Sigmoid colon (tissue), 7 donors: ENCODE data around the gene SYPL2. TPM values are rescaled to one million over a fixed set of nuclear protein-coding genes. Genes with fewer than 3 reads are reported as not detected.

Source experiments
- DNase-seq: peaks from one replicate; pipeline ENCODE4 v3.0.0-alpha.2; 2019
- H3K27ac ChIP-seq, 4 donors: fragments of 200-600 bp; sonication (generic); one replicate each; pipeline ENCODE4 v1.5.1; 2016 to 2019; ENCODE audit warnings: mild to moderate bottlenecking in 1 of 4
- H3K27me3 ChIP-seq, 3 donors: fragments of 200-600 bp; sonication (generic); one replicate each; pipeline ENCODE4 v1.5.1; 2019; ENCODE audit warnings: mild to moderate bottlenecking in 1 of 3
- H3K36me3 ChIP-seq, 4 donors: fragments of 200-600 bp; sonication (generic); one replicate each; pipeline ENCODE4 v1.5.1; 2016 to 2019
- H3K4me1 ChIP-seq, 4 donors: fragments of 200-600 bp; sonication (generic); one replicate each; pipeline ENCODE4 v1.5.1; 2017 to 2019
- H3K4me3 ChIP-seq, 4 donors: fragments of 200-600 bp; sonication (generic); one replicate each; pipeline ENCODE4 v1.5.1; 2017 to 2019; ENCODE audit warnings: mild to moderate bottlenecking in 2 of 4, moderate library complexity in 1 of 4
- H3K9me3 ChIP-seq, 4 donors: fragments of 200-600 bp in 3 of 4; sonication (generic) in 3 of 4; one replicate each; pipeline versions ENCODE4 v1.5.1 to v1.6.1; 2013 to 2019
- CTCF ChIP-seq, 4 experiments: fragments of 450-650 bp in 3 of 4; fragments of 200-600 bp in 1 of 4; IDR thresholded peaks; one replicate each; pipeline ENCODE4 v1.5.1; 2016 to 2019; ENCODE audit warnings: antibody characterized with exemption in 4 of 4, mild to moderate bottlenecking in 3 of 4, moderate library complexity in 2 of 4
- EP300 ChIP-seq, 4 donors: sonication (generic); formaldehyde crosslinking; IDR thresholded peaks; one replicate each; pipeline ENCODE4 v1.6.1; 2017; ENCODE audit warnings: antibody characterized with exemption in 4 of 4
- POLR2A ChIP-seq, 2 donors: fragments of 450-650 bp; IDR thresholded peaks; one replicate each; pipeline ENCODE4 v1.6.1; 2016; ENCODE audit warnings: antibody characterized with exemption in 2 of 2, mild to moderate bottlenecking in 2 of 2, moderate library complexity in 2 of 2
- POLR2AphosphoS5 ChIP-seq, 4 donors: sonication (generic); formaldehyde crosslinking; IDR thresholded peaks; one replicate each; pipeline ENCODE4 v1.6.1; 2017; ENCODE audit warnings: antibody characterized with exemption in 4 of 4
- WGBS, 2 donors: extraction: QIAGEN DNeasy Blood & Tissue Kit; methylation state at CpG; one replicate each; pipeline ENCODE4 v1.1.7; 2013; 5-methylcytosine and 5-hydroxymethylcytosine counted together
- intact Hi-C: fragments of 100-400 bp; cut with DNase I; formaldehyde crosslinking; loops from one replicate; pipeline ENCODE4 v1.15.1; 2023
- polyA plus RNA-seq, 3 donors: library from polyadenylated mRNA; stranded (reverse); fragments of 200-250 nt; gene quantifications; one replicate each; pipeline ENCODE4 v1.2.3, GENCODE V29; 2013
- total RNA-seq, 4 donors: library from RNA; depleted of rRNA; stranded (reverse); fragments of >200 nt; gene quantifications; one replicate each; pipeline ENCODE4 v1.1.0, GENCODE V29; 2016
- donor health status: healthy with polysubstance abuse.
- donor health status: Bipolar disorder and iron deficiency.
- donor health status: healthy.

Gene SYPL2
- total and polyA plus RNA-seq, 7 donors, result under 0.01 to 6.9 (median 2.1) TPM; not detected in 1

GRCh38 chr1:109479311-109479710, 13.0 kb downstream of the SYPL2 start:
- peak; percentile 53 for DNase-seq
- peaks cover 0 to 30% (median 0%) of the 10 kb centered on the region in 4 donors for H3K36me3 ChIP-seq
- intact Hi-C loops, result no loop called here

GRCh38 chr1:109479901-109480300, 13.6 kb downstream of the SYPL2 start:
- Histone ChIP-seq H3K27ac (no peak overlapping the region), H3K27me3 (no peaks in the 10 kb centered on the region), H3K36me3 (peaks cover 0 to 30% (median 0%) of the 10 kb centered on the region in 4 donors), H3K4me1 (peaks cover 0 to 17% (median 15%) of the 10 kb centered on the region in 4 donors), H3K9me3 (no peaks in the 10 kb centered on the region), H3K4me3 (no peak overlapping the region)
- no peak for TF ChIP-seq EP300 (IDR thresholded peaks at IDR 0.05)
- no peak for TF ChIP-seq POLR2A (IDR thresholded peaks at IDR 0.05)
- no peak for TF ChIP-seq CTCF (IDR thresholded peaks at IDR 0.05)
- TF ChIP-seq POLR2AphosphoS5 (IDR thresholded peaks at IDR 0.05), result no peak
- 86 to 87% methylated on average over 3 of the region's 3 CpGs for WGBS, 2 donors
- intact Hi-C loops, result loop anchor here (5.0 kb wide), 1 partner anchor 53 kb away; the partner anchor contains the start of gene PSMA5
- no peak for DNase-seq

More at GRCh38 chr1:109479311-109479710, 13.0 kb downstream of the SYPL2 start:
- 68 to 69% methylated on average over 5 of the region's 5 CpGs for WGBS, 2 donors
- Histone ChIP-seq H3K9me3 (no peaks in the 10 kb centered on the region), H3K27ac (no peak overlapping the region), H3K4me3 (no peak overlapping the region), H3K27me3 (no peaks in the 10 kb centered on the region), H3K4me1 (peaks cover 0 to 11% (median 9%) of the 10 kb centered on the region in 4 donors)
- no peak for TF ChIP-seq CTCF (IDR thresholded peaks at IDR 0.05)
- no peak for TF ChIP-seq EP300 (IDR thresholded peaks at IDR 0.05)
- no peak for TF ChIP-seq POLR2A (IDR thresholded peaks at IDR 0.05)
- TF ChIP-seq POLR2AphosphoS5 (IDR thresholded peaks at IDR 0.05), result no peak

- Histone ChIP-seq H3K4me1 (peaks cover 0 to 22% (median 20%) of the 10 kb centered on the region in 4 donors), H3K36me3 (peaks cover 0 to 24% (median 0%) of the 10 kb centered on the region in 4 donors), H3K27me3 (no peaks in the 10 kb centered on the region), H3K4me3 (no peak overlapping the region), H3K27ac (no peak overlapping the region), H3K9me3 (no peaks in the 10 kb centered on the region)
- DNase-seq, result peak; percentile 34
- intact Hi-C loops, result loop anchor here (5.0 kb wide), 1 partner anchor 54 kb away; the partner anchor contains the start of gene PSMA5
- WGBS, 2 donors, result 75 to 87% methylated on average over 2 of the region's 2 CpGs
- TF ChIP-seq CTCF (IDR thresholded peaks at IDR 0.05), result no peak
- TF ChIP-seq POLR2AphosphoS5 (IDR thresholded peaks at IDR 0.05), result no peak
- TF ChIP-seq EP300 (IDR thresholded peaks at IDR 0.05), result no peak
- no peak for TF ChIP-seq POLR2A (IDR thresholded peaks at IDR 0.05)
These were observed 15.3 kb downstream of the SYPL2 start for GRCh38 chr1:109481646-109482045.

GRCh38 chr1:109482242-109482641, 15.9 kb downstream of the SYPL2 start:
- H3K27me3 ChIP-seq, result no peaks in the 10 kb centered on the region
- H3K9me3 ChIP-seq, result no peaks in the 10 kb centered on the region
- peaks cover 0 to 19% (median 0%) of the 10 kb centered on the region in 4 donors for H3K36me3 ChIP-seq
- DNase-seq, result no peak
- H3K4me3 ChIP-seq, result no peak overlapping the region
- intact Hi-C loops, result loop anchor here (5.0 kb wide), 1 partner anchor 55 kb away; the partner anchor contains the start of gene PSMA5
- peaks cover 0 to 22% (median 20%) of the 10 kb centered on the region in 4 donors for H3K4me1 ChIP-seq
- no peak overlapping the region for H3K27ac ChIP-seq
- no peak for TF ChIP-seq EP300 (IDR thresholded peaks at IDR 0.05)
- TF ChIP-seq POLR2A (IDR thresholded peaks at IDR 0.05), result no peak
- TF ChIP-seq CTCF (IDR thresholded peaks at IDR 0.05), result no peak
- TF ChIP-seq POLR2AphosphoS5 (IDR thresholded peaks at IDR 0.05), result no peak
